Adrenal gland (tissue), 5 donors: Measurements from ENCODE around the gene ACOT7.

Experiments used
- CTCF ChIP-seq, 6 experiments: fragments of 450-650 bp in 4 of 6; fragments of 200-600 bp in 2 of 6; sonication (generic) in 1 of 6; IDR thresholded peaks; 1 replicate in 5 of 6; 2 replicates in 1 of 6; pipeline versions ENCODE4 v1.5.1 to v1.8.0; 2016 to 2021; ENCODE audit warnings: antibody characterized with exemption in 6 of 6, mild to moderate bottlenecking in 2 of 6, moderate library complexity in 1 of 6
- POLR2A ChIP-seq, 2 donors: fragments of 450-650 bp; IDR thresholded peaks; one replicate each; pipeline ENCODE4 v1.6.1; 2017; ENCODE audit warnings: antibody characterized with exemption in 2 of 2, mild to moderate bottlenecking in 2 of 2, moderate library complexity in 1 of 2
- donor health status: DM: no; HTN: no; CAD: no.

GRCh38 chr1:6401673-6402072 is 8.1 kb upstream of the ACOT7 start:
- TF ChIP-seq CTCF (IDR thresholded peaks at IDR 0.05), result no peak
- TF ChIP-seq POLR2A (IDR thresholded peaks at IDR 0.05), result no peak
